ENCODE results near the gene RHBDL2.

- TF ChIP-seq MLLT10 (CRISPR knock-in tag; IDR thresholded peaks at IDR 0.05) (no peak), HCFC1 (IDR thresholded peaks at IDR 0.05; ENCODE audit: low read depth, low read length) (no peak), RERE (CRISPR knock-in tag; IDR thresholded peaks at IDR 0.05; ENCODE audit: low read depth) (no peak), TBL1XR1 (IDR thresholded peaks at IDR 0.05; ENCODE audit: borderline replicate concordance, low read length, partially characterized antibody) (no peak), ZNF10 (CRISPR knock-in tag; IDR thresholded peaks at IDR 0.05; ENCODE audit: borderline replicate concordance, low read depth) (no peak), ZNF329 (CRISPR knock-in tag; IDR thresholded peaks at IDR 0.05; ENCODE audit: low read depth) (no peak), ZNF747 (CRISPR knock-in tag; IDR thresholded peaks at IDR 0.05; ENCODE audit: borderline replicate concordance) (no peak), CTCF (CRISPR knock-in tag; IDR thresholded peaks at IDR 0.05) (peak; percentile 25; the same call in 1 of the 2 replicates)
Observed at GRCh38 chr1:38846210-38846609, 95.4 kb downstream of the RHBDL2 start.
